GM21737 (cell line): ENCODE results near the gene ZNF423.

ENCODE experiments used
- ATAC-seq: cut with Tn5 transposase; IDR thresholded peaks from one replicate; pipeline ENCODE4 v1.9.1; 2021; ENCODE audit warnings: mild to moderate bottlenecking, moderate library complexity; ENCODE audit not compliant: unreplicated experiment

Gene ZNF423

DNA sequence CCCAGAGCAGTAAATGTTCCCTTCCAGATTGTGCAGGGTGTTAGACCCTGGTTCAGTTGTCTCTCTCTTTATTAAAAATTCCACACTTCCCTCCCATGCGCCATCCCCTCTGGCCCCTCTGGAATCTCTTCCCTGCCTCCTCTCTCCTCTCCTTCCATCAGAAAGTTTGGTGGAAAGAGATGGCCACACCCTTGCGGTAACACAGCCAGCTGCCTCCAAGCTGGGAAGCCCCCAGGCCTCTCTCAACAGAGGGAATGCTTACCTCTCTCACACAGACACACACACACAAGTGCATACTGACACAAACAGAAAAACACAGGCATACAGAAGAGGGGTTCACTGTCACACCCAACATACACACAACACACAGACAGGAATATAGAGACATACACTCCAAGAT is 261.8 kb downstream of the ZNF423 start:
- no peak for ATAC-seq

DNA sequence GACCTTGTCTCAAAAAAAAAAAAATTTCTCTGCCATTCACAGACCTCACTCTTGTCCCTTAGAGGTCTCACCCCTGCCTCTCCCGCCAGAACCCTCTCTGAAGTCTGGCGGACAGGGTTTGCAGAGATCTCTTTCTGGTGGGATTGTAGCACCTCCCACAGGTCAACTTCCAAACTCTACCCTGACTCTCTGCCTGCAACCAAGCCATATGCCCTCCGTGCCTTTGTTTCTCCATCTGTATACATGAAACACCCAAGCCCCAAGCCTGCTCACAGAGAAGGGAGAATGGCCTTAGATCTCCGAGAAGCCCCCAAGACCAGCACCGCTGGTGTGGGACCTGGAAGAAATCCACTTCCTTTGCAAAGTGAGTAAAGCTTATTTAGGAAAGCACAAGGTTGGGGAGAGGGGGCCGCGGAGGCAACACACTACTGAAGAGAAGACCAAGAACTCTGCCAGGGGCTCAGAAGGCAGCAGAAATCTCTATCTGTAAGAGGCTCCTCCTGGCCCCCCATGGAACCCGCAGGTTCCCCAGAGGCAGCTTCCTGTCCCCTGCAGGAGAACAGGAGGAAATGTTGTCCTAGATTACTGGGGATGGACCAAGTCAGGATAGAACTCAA is 262.4 kb downstream of the ZNF423 start:
- ATAC-seq: no peak

DNA sequence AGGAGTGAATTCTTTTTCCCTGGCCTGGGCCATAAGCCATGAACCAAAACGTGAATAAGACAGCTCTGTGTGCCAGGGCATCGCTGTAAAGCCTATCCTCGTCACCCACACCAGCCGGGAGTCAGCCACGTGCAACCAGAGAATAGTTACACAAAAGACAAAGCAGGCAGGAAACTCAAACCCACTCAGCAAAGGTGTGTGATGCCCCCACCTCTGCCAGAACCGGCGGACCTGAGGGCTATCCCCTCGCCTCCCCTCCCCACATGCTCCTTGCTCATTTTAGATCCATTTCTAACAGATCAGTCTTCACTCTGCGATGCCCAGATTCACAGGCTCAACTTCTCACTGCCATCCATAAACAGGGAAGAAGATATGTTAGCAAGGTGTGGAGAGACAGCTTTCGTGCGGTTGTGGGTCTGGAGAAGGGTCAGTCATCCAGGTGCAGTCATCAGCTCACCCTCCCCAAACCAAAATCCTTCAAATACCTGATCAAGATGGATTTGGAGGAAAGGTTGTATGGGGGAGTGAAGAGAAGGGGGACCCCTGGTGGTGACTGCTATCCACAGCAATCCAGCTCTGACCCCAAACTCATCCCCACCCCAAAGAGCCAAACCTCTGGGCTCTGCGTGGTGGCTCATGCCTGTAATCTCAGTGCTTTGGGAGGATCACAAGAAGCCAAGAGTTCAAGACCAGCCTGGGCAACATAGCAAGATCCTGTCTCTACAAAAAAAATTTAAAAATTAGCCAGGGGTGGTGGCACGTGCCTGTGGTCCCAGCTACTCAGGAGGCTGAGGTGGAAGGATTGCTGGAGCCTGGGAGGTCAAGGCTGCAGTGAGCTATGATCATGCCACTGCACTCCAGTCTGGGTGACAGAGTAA is 263.1 kb downstream of the ZNF423 start:
- ATAC-seq: no peak

DNA sequence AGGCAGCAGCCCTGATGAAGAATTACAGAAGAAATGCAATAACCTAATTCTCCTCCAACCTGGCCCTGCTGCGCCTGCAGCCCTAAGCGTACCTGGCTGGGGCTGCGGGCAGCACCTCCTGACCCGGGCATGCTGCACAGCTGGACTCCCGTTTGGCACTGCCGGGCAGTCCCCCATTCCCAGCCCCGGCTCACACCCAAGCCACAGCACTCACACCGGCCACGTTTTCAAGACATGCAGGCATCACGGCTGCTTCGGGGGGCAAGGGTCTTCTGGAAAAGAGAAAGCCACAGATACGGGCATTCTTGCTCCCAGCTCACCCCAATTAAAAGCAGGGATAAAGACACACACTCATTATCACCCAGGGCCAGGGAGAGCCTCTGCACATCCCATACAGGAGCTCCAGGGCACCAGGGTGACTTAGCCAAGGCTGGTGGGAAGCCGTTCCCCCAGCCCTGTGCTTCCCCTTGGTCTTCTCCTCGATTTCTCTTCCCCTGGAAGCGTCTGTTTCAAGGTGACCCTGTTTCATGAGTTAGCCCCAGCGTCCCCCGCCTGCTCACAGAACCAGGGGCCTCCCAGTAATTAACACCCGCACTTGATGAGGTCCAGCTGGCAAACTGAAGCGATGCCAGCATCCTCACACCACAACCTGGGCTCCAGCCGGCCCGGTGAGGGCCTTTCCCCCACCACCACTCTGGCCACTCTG is 265.6 kb downstream of the ZNF423 start:
- no peak for ATAC-seq

DNA sequence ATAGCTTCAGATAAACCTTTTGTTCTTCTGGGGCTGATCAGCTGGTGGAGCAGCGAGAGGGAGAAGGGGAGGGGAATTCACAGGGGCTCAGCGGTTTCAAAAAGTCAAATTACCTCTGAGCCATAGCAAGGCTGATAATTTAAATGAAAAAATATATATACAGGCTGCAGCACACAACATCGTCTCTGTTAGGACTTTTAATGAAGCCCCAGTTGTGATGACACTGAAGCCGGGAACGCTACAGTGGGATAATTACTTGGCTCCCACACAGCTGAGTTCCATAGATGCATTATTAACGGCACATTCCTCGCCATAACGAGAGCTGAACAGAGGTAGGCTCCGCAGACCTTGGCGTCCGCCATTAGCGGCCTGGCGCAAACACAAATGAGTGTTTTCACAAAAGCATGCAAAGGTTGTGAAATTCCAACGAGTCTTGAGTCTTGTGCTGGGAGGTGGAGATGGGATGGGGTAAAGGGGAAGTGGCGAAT is 266.3 kb downstream of the ZNF423 start:
- no peak for ATAC-seq

DNA sequence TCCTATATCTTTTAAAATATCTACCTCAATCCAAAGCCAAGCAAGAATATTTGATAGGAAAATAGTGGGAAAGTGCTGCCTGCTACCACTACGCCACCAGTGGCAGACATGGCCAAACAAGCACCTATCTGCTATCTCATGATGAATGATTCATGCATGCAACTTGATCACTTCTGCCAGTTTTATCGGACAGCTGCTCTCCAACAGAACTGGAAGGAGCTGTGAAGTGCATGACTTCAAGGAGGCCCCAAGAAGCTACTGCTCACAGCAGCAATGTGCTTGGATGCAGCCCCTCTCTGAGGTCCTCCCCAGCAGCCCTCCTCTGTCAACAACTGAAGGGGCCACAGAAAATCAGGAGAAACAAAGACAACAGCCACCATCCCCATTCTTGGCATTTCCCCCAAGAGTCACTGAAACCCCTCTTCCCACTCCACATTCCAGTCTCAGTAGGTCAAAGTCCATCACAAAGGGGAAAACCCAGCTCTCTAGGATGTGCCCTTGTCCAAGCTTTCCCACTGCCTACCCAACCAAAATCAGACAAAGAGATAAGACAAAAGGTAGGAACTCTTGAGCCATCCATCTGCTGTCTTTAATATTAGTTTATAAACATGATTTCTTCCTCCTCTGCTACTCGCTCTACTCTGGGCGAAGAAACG is 267.1 kb downstream of the ZNF423 start:
- ATAC-seq: no peak

DNA sequence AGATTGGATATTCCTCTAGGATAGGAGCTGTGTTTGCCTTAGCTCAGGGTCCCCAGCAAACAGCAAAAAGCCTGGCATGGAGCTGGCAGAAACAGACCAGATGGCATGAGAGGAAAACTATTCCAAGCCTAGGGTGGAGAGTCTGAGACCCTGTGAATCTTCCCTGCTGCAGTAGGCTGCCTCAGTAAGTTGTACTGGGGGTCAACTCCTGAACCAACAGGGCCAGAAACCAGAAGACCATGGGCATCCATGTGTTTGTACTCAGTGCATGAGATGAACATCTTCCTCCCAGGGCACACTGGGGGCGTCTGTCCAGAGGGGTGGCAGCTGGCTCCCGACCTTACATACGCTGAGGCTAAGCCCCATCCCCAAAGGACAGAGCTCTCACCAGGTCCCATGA is 267.9 kb downstream of the ZNF423 start:
- ATAC-seq: no peak

DNA sequence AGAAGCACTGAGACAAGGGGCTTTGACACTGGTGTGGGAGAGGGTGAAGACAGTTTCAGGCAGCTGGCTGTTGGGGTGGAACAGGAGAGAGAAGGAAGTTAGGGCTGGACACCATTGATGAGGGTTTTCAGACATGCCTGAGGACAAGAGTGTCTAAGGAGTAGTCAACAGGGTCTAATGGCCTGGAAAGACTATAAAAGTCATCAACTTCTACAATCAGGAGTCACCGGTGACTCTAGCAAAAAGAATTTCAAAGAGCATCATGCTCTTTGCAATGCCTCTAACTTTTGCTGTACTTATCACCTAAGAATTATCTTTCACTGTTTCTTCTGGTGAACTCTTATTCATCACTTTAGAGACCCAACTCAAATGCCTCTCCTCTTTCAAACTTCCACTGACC is 268.4 kb downstream of the ZNF423 start:
- no peak for ATAC-seq

DNA sequence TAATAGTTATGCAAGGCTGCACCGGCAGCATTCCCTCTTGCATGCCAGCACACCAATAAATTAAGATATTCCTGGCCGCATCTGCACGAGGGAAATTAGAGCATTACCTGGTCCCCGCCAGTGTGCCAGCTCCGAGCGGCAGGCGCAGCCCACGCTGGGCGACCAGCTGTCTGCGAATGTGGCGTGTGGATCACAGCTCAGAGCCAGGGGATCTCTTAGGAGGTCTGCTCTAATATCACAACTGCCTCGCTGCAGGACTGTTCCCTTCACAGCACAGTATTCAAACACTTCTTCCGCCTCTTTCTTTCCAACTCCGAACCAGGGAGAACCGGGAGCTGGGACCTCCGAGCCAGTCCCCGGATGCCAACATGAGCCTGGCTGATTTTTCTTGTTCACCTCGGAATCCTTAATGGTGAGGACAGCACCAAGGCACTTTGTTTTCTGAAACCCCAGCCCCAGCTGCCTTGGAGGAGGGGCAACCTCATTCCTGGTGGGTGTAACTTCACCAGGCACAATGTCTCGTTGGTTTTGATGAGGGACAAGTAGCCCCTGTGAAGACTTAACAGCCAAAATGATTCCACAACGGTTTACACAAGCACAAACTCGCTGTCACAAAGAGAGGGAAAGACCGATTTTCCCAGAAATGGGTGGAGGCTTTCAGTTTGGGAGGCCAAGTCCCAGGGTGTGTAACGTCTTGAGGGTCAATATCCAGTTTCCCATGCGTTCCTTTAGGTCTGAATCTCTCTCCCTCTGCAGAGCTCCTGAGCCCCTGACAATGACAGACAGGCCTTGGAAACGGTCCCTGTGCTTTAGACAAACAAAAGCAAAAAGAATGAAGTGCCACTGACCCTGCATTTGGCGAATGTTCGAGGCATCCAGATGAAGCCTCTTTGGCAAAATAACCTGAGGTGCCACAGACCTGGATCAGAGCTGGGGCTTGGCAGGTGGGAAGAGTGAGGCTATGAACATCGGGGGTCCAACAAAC is 269.2 kb downstream of the ZNF423 start:
- no peak for ATAC-seq

DNA sequence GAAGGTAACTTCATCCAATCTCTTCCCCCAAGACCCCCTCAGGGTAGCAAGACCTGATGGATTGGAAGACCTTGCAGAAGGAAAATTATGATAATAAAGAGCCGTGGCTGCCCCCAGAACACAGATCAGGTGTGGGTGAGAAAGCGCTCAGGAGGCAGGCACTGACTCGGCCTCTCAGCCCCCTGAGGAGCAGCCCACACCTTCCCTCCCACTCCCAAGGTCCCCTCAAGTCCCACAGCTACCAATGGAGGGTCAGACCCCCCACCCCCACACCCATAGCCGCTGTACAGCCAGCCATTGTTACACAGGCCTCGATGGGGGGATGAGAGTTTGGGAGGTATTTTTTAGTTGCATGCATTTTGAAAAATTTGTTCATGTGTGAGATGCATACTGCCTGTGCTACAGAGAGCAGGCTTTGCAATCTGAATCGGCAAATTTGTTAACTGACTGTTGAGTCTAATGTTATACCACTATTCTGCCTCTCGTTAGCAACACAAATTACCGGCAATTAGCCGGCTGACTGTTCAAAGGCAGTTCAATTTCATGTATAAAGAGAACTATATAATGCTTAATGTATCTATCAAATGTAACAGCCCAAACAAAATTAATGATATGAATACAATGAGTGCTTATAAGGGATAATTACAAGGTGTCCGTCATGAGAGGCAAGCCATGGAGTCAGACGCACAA is 270.6 kb downstream of the ZNF423 start:
- no peak for ATAC-seq

DNA sequence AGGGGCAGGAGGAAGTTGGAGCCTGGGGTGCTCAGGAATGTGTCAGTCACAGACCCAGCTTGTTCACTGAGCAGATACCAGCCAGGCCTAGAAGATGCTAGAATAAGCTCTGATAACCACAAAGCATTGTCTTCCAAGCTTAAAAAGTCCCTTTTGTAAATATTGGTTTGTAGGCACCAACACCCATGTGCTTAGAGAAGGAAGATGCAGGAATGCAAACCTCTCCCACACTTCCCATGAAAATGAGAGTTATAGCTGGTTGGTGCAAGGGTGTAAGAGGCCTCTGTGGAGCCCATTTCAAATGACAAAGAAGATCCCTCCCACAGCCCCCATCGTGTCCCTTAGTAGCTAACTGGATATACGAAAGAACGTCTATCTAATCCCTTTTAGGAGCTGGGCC is 272.0 kb downstream of the ZNF423 start:
- no peak for ATAC-seq

DNA sequence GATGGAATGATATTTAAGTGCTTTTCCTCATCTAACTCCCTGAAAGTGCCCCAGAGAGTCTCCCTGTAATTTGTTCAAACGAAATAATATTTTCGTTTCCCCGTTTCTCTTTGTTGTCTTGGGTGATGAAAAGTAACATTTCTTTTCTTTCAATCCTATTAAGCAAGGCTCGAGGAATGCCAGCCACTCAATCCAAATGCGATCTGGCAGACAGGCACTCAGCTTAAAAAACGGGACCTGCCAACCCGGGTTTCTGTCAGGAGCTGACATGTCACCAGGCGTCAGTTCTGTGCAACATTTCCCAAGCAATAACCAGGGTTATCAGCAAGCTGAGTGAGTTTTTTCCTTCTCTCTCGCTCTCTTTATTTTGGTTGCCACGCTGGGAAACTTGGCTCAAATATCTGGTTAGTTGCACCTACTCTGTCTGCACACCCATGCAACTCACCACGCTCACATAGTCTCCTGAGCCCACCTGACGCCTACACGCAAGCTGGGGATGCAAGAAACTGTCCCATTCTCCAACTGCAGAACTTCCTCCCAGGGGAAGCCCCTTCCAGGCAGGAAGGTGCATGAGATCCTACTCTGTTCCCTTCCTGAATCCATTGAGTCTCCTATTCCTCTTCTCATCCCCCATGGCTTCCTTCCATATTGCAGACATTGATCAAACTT is 274.1 kb downstream of the ZNF423 start:
- ATAC-seq: no peak

DNA sequence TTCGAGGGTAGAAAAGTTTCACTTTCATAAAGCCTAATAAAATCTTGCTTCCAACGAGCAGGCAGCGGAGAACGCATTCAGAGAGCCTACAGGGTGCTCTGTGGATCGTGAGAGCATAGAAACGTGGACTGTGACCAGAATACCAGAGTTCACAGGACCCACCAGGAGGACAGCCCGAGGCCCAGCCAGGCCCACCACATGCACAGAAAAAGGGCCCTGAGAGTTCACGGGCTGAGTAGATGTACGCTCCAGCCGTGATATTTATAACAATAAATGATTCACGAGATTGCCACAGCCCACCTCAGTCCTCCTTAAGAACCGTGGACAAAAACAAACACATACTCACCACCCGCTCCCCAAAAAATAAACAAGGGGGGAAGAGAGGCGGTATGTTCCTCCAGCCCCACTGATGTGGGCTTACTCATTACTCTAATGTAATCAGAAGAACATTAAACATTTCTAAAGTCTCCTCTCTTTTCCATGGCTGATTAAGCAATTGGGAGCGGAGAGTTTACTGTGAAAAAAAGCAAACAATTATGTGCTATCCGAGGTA is 275.1 kb downstream of the ZNF423 start:
- no peak for ATAC-seq

DNA sequence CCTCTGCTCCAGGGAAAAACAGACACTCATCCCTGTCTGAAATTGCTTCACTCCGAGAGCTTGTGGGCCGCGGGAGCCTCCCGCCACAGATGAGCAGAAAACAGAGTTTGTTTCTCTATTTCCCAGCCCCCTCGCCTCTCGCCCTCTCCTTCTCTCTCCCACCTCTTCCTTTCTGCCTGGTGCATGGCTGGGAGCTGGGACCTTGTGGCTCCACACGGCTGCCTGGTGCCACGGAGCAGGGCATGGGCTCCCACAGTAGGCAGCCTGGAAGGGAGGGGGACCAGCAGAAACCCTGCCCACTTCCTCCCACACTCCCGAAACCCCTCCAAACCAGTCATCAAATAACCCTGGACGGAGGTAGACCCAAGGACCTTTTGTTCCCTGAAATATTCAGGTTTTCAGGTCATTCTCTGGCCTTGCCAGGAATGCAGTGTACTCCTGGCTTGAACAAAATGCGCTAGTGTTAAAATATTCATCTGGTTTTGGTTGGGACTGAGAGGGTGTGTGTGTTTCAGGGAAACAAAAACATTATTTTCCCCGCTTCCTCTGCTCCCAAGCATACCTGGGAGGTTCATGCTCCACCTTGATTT is 277.4 kb downstream of the ZNF423 start:
- ATAC-seq: no peak

DNA sequence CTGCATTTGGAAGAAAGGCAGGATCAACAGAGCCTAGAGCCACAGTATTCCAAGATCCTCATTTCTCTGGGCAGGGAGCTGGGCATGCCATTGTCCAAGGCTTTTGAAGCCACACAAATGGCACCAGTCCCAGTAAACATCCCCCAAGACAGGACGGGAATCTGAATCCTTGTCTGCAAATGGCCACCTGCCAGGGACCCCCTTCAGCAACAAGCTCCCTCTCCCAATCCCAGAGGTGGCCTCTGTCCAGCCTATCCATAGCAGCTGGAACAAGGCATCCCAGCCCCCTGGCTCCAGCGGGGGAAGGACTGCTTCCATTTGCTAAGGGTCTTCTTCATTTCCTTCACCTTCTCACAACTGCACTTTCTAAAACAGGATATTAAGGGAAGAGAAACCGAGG is 277.9 kb downstream of the ZNF423 start:
- no peak for ATAC-seq

DNA sequence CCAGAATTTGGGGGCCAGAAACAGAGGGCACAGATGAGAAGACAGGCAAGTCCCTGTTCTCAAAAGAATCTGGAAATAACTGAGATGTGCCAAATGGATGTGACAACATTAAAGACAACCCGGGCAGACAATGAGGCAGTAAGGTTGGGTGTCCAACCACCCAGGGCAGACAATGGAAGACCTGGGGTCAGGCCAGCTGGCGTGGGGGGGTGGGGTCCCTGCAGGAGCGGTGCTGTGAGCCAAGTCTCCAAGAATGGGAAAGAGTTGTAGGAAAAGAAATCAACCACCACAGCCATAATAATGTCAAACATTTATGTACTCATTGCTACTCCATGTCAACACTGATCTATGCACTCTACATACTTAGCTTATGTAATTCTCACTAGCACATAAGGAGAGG is 279.0 kb downstream of the ZNF423 start:
- ATAC-seq: no peak

DNA sequence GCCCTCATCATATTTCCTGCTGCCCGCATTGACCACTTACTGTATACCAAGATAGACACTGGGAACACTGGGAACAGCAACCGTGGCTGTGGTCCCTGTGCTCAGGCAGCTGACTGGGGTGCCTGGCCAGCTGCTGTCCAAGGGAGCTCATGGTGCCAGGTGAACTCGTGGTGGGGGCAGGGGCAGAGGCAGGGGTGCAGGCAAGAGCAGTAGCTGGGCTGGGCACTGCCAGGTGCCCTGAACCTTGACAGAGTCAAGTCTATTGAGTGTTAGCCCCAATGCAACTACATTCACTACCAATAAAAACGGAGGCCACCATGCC is 279.8 kb downstream of the ZNF423 start:
- no peak for ATAC-seq
